ENCODE data around the gene CBARP. TPM values are rescaled to one million over a fixed set of nuclear protein-coding genes. Genes with fewer than 3 reads are reported as not detected.

The CBARP gene
- total RNA-seq, 1 experiment from 2014 or later: 28.4 TPM

- H3K18ac ChIP-seq (ENCODE audit: insufficient read length, low read depth, low read length): no peak overlapping the region
- no peak overlapping the region for H2AFZ ChIP-seq (ENCODE audit: low read length)
- H2AK5ac ChIP-seq (ENCODE audit: insufficient read length, low read length): no peak overlapping the region
- no peaks in the 10 kb centered on the region for H3K27me3 ChIP-seq (ENCODE audit: insufficient read depth, low read length)
- H3K79me2 ChIP-seq (ENCODE audit: insufficient read depth, low read length): peaks cover 4% of the 10 kb centered on the region; the same call in 1 of the 2 replicates
- H4K20me1 ChIP-seq (ENCODE audit: control insufficient read depth, insufficient read depth, insufficient read length): no peaks in the 10 kb centered on the region
- H4K91ac ChIP-seq (ENCODE audit: insufficient read length, low read depth, low read length): no peak overlapping the region
- no peak overlapping the region for H3K56ac ChIP-seq (ENCODE audit: insufficient read length, low read depth, low read length)
- H3K4me1 Mint-ChIP-seq: peaks cover 47 to 57% of the 10 kb centered on the region in 2 experiments
- H2BK120ac ChIP-seq (ENCODE audit: low read depth, low read length, poor library complexity, severe bottlenecking): no peak overlapping the region
- H3K79me1 ChIP-seq (ENCODE audit: insufficient read depth, low read depth, low read length, poor library complexity, severe bottlenecking): peaks cover 9% of the 10 kb centered on the region
- H3K27ac Mint-ChIP-seq: peak overlapping the region in 2 of 3 experiments; percentile 54 to 93; a peak in 4 of 7 replicates
- DNase-seq: no peak
- H3K23me2 ChIP-seq (ENCODE audit: insufficient read length, low read depth, low read length, poor library complexity, severe bottlenecking): peaks cover 16% of the 10 kb centered on the region
- H3K4me2 ChIP-seq (ENCODE audit: insufficient read depth, insufficient read length, low read length): no peak overlapping the region
- H3K4ac ChIP-seq (ENCODE audit: low read depth, low read length): no peak overlapping the region
- no peak overlapping the region for H3T11ph ChIP-seq (ENCODE audit: low read length)
- peaks cover 6% of the 10 kb centered on the region for H3K27me3 Mint-ChIP-seq (ENCODE audit: low read depth)
- no peak overlapping the region for H3K27ac ChIP-seq (ENCODE audit: insufficient read length, low read depth, low read length)
- H3K9me3 ChIP-seq (ENCODE audit: control insufficient read depth, low read depth, low read length): no peaks in the 10 kb centered on the region
- no peak overlapping the region for H4K5ac ChIP-seq (ENCODE audit: insufficient read length, low read depth, low read length)
- 100% methylated on average over 2 of the region's 33 CpGs for WGBS (ENCODE audit: extremely low coverage, insufficient read length, low lambda C conversion rate)
- no peak overlapping the region for H4K8ac ChIP-seq (replicated peaks; ENCODE audit: insufficient read length, low read depth, low read length)
- H2BK15ac ChIP-seq (ENCODE audit: low read depth, low read length): no peak overlapping the region
- peak overlapping the region; percentile 6 for H3K9ac ChIP-seq (ENCODE audit: extremely low read depth, insufficient read length, low read length)
- H3K14ac ChIP-seq (ENCODE audit: insufficient read depth, low read length): no peak overlapping the region
- no peak for TF ChIP-seq CTCF (conservative IDR thresholded peaks at IDR 0.05)
- no peak overlapping the region for H2BK5ac ChIP-seq (ENCODE audit: insufficient read length, low read length)
- H3K23ac ChIP-seq (ENCODE audit: insufficient read length, low read depth, low read length): no peak overlapping the region
- H2BK12ac ChIP-seq (ENCODE audit: insufficient read length, low read depth, low read length): no peak overlapping the region
- peaks cover 36 to 58% (median 50%) of the 10 kb centered on the region in 3 experiments for H3K36me3 Mint-ChIP-seq (ENCODE audit: insufficient read depth in 1 of 3, low read depth in 3 of 3)
- H3K4me3 Mint-ChIP-seq: peak overlapping the region; percentile 4 to 28; a peak in 3 of 5 replicates
- no peaks in the 10 kb centered on the region for H3K9me3 Mint-ChIP-seq
- no peaks in the 10 kb centered on the region; the same call in 1 of the 2 replicates for H3K4me1 ChIP-seq (ENCODE audit: insufficient read depth, low read length)
- H2BK20ac ChIP-seq (ENCODE audit: low read depth, low read length, poor library complexity, severe bottlenecking): no peak overlapping the region
These were observed 34.8 kb upstream of the CBARP start for GRCh38 chr19:1272423-1273262.

All from H9 (cell line).